B cell (primary cell): Measurements from ENCODE around the gene HAPSTR1. TPM values are rescaled to one million over a fixed set of nuclear protein-coding genes. Genes with fewer than 3 reads are reported as not detected.

Experiments used
- ATAC-seq: fragments of 200-7000 bp; cut with Tn5 transposase; one replicate; pipeline ENCODE4 v1.10.0; 2021; ENCODE audit warnings: low read depth, mild to moderate bottlenecking, moderate number of reproducible peaks, moderate library complexity
- CTCF ChIA-PET: fragments of 350-600 bp; sonication (Branson Sonifier 250); formaldehyde crosslinking; loops from one replicate; lab custom pipeline; 2021; ENCODE audit warnings: antibody characterized with exemption, inconsistent platforms; lab: Charles Lee
- POLR2A ChIA-PET: fragments of 350-600 bp; sonication (Branson Sonifier 250); formaldehyde crosslinking; loops from one replicate; lab custom pipeline; 2021; ENCODE audit warnings: antibody characterized with exemption; lab: Charles Lee
- DNase-seq: peaks from one replicate; pipeline ENCODE4 v3.0.0; 2013
- H2AFZ ChIP-seq: 2 replicates; pipeline ENCODE4 v1.6.1; 2012; ENCODE audit warnings: mild to moderate bottlenecking, low read depth, low read length; ENCODE audit not compliant: insufficient read depth, poor library complexity, severe bottlenecking
- H3K27ac ChIP-seq, 2 donors: 1 replicate in 1 of 2; 2 replicates in 1 of 2; pipeline ENCODE4 v1.5.1; 2012 to 2013; ENCODE audit warnings: low read length in 2 of 2, mild to moderate bottlenecking in 2 of 2, moderate library complexity in 1 of 2
- H3K27me3 ChIP-seq, 4 experiments: fragments of 200-600 bp in 1 of 4; sonication (generic) in 1 of 4; replicated peaks in 1 of 4; 1 replicate in 2 of 4; 2 replicates in 2 of 4; pipeline versions ENCODE4 v1.6.1 to v1.7.0; 2013 to 2016; ENCODE audit warnings: low read length in 3 of 4, mild to moderate bottlenecking in 2 of 4, mixed read lengths in 1 of 4, moderate library complexity in 1 of 4; ENCODE audit not compliant: insufficient read depth in 4 of 4, control insufficient read depth in 3 of 4; ENCODE audit errors: control extremely low read depth in 1 of 4
- H3K36me3 ChIP-seq, 2 experiments: replicated peaks in 1 of 2; 1 replicate in 1 of 2; 2 replicates in 1 of 2; pipeline versions ENCODE4 v1.6.1 to v1.7.1; 2013; ENCODE audit warnings: low read length in 1 of 2; ENCODE audit not compliant: insufficient read depth in 2 of 2, control insufficient read depth in 1 of 2; ENCODE audit errors: control extremely low read depth in 1 of 2, extremely low read depth in 1 of 2
- H3K4me1 ChIP-seq, 2 donors: fragments of 200-600 bp in 1 of 2; sonication (generic) in 1 of 2; 1 replicate in 1 of 2; 2 replicates in 1 of 2; pipeline versions ENCODE4 v1.5.1 to v1.6.1; 2013 to 2017; ENCODE audit warnings: low read length in 2 of 2; ENCODE audit not compliant: control insufficient read depth in 2 of 2, insufficient read depth in 2 of 2
- H3K4me2 ChIP-seq: replicated peaks from 2 replicates; pipeline ENCODE3; 2012; ENCODE audit warnings: mild to moderate bottlenecking, low read depth, low read length; ENCODE audit not compliant: poor library complexity, severe bottlenecking
- H3K4me3 ChIP-seq, 5 experiments: fragments of 200-600 bp in 1 of 5; sonication (generic) in 1 of 5; 1 replicate in 3 of 5; 2 replicates in 2 of 5; pipeline versions ENCODE4 v1.5.1 to v1.7.0; 2011 to 2016; ENCODE audit warnings: low read length in 4 of 5, mild to moderate bottlenecking in 4 of 5, low read depth in 2 of 5, control low read depth in 1 of 5, moderate library complexity in 1 of 5; ENCODE audit not compliant: insufficient read depth in 1 of 5; ENCODE audit errors: control extremely low read depth in 1 of 5, extremely low read depth in 1 of 5
- H3K79me2 ChIP-seq: fragments of 200-600 bp; sonication (generic); one replicate; pipeline ENCODE4 v1.6.0; 2016; ENCODE audit warnings: low read length; ENCODE audit not compliant: control insufficient read depth, insufficient read depth
- H3K9ac ChIP-seq: fragments of 200-600 bp; sonication (generic); 2 replicates; pipeline ENCODE4 v1.6.1; 2017; ENCODE audit warnings: mild to moderate bottlenecking, low read length, moderate library complexity
- H3K9me3 ChIP-seq, 3 donors: one replicate each; pipeline versions ENCODE4 v1.6.1 to v1.7.1; 2013; ENCODE audit warnings: low read length in 2 of 3; ENCODE audit not compliant: control insufficient read depth in 2 of 3, insufficient read depth in 1 of 3; ENCODE audit errors: control extremely low read depth in 1 of 3
- H4K20me1 ChIP-seq: 2 replicates; pipeline ENCODE4 v1.6.0; 2012; ENCODE audit warnings: mild to moderate bottlenecking, low read length; ENCODE audit not compliant: insufficient read depth, control insufficient read depth, poor library complexity, severe bottlenecking
- H3K27ac Mint-ChIP-seq: one replicate; pipeline ENCODE4 v1.8.0; 2021; ENCODE audit warnings: mixed read lengths
- H3K27me3 Mint-ChIP-seq: one replicate; pipeline ENCODE4 v1.8.0; 2021; ENCODE audit warnings: mixed read lengths
- H3K4me1 Mint-ChIP-seq: one replicate; pipeline ENCODE4 v1.8.0; 2021; ENCODE audit warnings: mixed read lengths
- H3K4me3 Mint-ChIP-seq: one replicate; pipeline ENCODE4 v1.8.0; 2021; ENCODE audit warnings: mixed read lengths
- H3K9me3 Mint-ChIP-seq: one replicate; pipeline ENCODE4 v1.8.0; 2022; ENCODE audit warnings: mixed read lengths; ENCODE audit not compliant: insufficient read depth
- EZH2 ChIP-seq: IDR thresholded peaks from 2 replicates; pipeline ENCODE4 v1.6.1; 2012; ENCODE audit warnings: borderline replicate concordance, low read depth, mild to moderate bottlenecking, moderate library complexity, low read length; ENCODE audit not compliant: insufficient read depth, poor library complexity, severe bottlenecking
- WGBS: methylation state at CpG from one replicate; pipeline ENCODE4 v1.1.5; 2013; ENCODE audit warnings: missing lambda C conversion rate; ENCODE audit not compliant: insufficient coverage; 5-methylcytosine and 5-hydroxymethylcytosine counted together
- intact Hi-C: fragments of 100-400 bp; cut with micrococcal nuclease; formaldehyde crosslinking; loops from one replicate; pipeline ENCODE4 v1.10.0; 2022
- polyA plus RNA-seq: library from polyadenylated mRNA; depleted of rRNA; stranded (reverse); fragments of >200 nt; gene quantifications from 2 replicates; pipeline ENCODE4 v1.2.3, GENCODE V29; 2012
- total RNA-seq, 2 donors: library from RNA; stranded (reverse); fragments of 120-200 nt in 1 of 2; gene quantifications; 1 replicate in 1 of 2; 2 replicates in 1 of 2; pipeline versions ENCODE4 v1.2.3 to v1.2.4, GENCODE V29; 2013 to 2022
- TF ChIP-seq, protein P1 (sequence below): fragments of 200-600 bp; IDR thresholded peaks from one replicate; pipeline ENCODE4 v1.8.0; 2022; ENCODE audit warnings: antibody characterized with exemption, mild to moderate bottlenecking

HAPSTR1 gene
- total and polyA plus RNA-seq, 2 donors (not counting 1 experiment from before 2014, with no cell fraction given) = 35.5 to 99.2 TPM

GRCh38 chr16:9088848-9089247, 2.6 kb upstream of the HAPSTR1 start:
- Mint-ChIP-seq H3K4me1 (peaks cover 23% of the 10 kb centered on the region), H3K4me3 (no peak overlapping the region), H3K27ac (no peak overlapping the region), H3K9me3 (no peaks in the 10 kb centered on the region), H3K27me3 (no peaks in the 10 kb centered on the region)
- POLR2A ChIA-PET = interaction anchor here (1.8 kb wide), 1 partner anchor 10 kb away, joined by 5 read pairs; no protein-coding TSS in a partner anchor
- TF ChIP-seq, protein P1, sequence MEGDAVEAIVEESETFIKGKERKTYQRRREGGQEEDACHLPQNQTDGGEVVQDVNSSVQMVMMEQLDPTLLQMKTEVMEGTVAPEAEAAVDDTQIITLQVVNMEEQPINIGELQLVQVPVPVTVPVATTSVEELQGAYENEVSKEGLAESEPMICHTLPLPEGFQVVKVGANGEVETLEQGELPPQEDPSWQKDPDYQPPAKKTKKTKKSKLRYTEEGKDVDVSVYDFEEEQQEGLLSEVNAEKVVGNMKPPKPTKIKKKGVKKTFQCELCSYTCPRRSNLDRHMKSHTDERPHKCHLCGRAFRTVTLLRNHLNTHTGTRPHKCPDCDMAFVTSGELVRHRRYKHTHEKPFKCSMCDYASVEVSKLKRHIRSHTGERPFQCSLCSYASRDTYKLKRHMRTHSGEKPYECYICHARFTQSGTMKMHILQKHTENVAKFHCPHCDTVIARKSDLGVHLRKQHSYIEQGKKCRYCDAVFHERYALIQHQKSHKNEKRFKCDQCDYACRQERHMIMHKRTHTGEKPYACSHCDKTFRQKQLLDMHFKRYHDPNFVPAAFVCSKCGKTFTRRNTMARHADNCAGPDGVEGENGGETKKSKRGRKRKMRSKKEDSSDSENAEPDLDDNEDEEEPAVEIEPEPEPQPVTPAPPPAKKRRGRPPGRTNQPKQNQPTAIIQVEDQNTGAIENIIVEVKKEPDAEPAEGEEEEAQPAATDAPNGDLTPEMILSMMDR = no peak
- TF ChIP-seq EZH2 = no peak
- CTCF ChIA-PET = no interaction called here
- Histone ChIP-seq H3K79me2 (peaks cover 22% of the 10 kb centered on the region), H3K9ac (no peak overlapping the region), H3K4me2 (no peak overlapping the region), H3K36me3 (peaks cover 2 to 8% of the 10 kb centered on the region in 2 experiments), H3K4me1 (peaks cover 8 to 14% of the 10 kb centered on the region in 2 donors), H3K4me3 (no peak overlapping the region), H3K27ac (no peak overlapping the region), H3K27me3 (no peaks in the 10 kb centered on the region), H2AFZ (no peak overlapping the region), H4K20me1 (peaks cover 14% of the 10 kb centered on the region), H3K9me3 (no peaks in the 10 kb centered on the region)
- 91% methylated on average over 3 of the region's 10 CpGs for WGBS
- DNase-seq (no peak), ATAC-seq (no peak)
- intact Hi-C loops = no loop called here

DNA sequence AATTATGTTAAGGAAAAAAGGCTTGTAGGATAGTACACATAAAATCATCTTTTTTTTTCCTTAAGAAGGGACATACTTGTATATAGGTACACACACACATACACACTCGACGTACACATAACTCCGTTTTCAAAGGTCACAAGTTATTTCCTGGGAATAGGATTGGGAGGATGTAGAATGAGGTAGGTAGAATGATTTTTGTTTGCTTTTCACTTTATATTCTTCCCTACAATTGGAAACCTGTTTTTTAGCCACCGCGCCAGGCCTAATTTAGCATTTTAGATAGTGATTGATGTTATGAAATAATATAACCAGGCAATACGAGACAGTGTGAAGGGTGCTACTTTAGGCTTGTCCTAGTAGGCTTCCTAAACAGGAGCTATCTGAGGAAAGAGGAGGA, 1.8 kb upstream of the HAPSTR1 start:
- H3K4me3 ChIP-seq = peak overlapping the region in 3 of 5 experiments; percentile 64 to 68 (median 67)
- H3K9ac ChIP-seq = no peak overlapping the region
- H3K79me2 ChIP-seq = peaks cover 30% of the 10 kb centered on the region
- Mint-ChIP-seq H3K9me3 (no peaks in the 10 kb centered on the region), H3K4me3 (peak overlapping the region; percentile 85), H3K4me1 (peaks cover 30% of the 10 kb centered on the region), H3K27ac (peak overlapping the region; percentile 83), H3K27me3 (no peaks in the 10 kb centered on the region)
- peaks cover 4 to 12% of the 10 kb centered on the region in 2 experiments for H3K36me3 ChIP-seq
- intact Hi-C loops = loop anchor here (5.0 to 10.0 kb wide), 3 partner anchors 43 to 1205 kb away; no protein-coding TSS in a partner anchor
- H3K9me3 ChIP-seq = no peaks in the 10 kb centered on the region
- TF ChIP-seq, protein P1 = no peak
- TF ChIP-seq EZH2 = no peak
- no peak overlapping the region for H3K27ac ChIP-seq
- peak overlapping the region; percentile 98 for H3K4me2 ChIP-seq
- ChIA-PET POLR2A (interaction anchor here (1.8 kb wide), 1 partner anchor 11 kb away, joined by 5 read pairs; no protein-coding TSS in a partner anchor), CTCF (no interaction called here)
- no peak for DNase-seq
- peaks cover 16 to 22% of the 10 kb centered on the region in 2 donors for H3K4me1 ChIP-seq
- 83% methylated on average over 1 of the region's 6 CpGs for WGBS
- no peaks in the 10 kb centered on the region for H3K27me3 ChIP-seq
- peak overlapping the region; percentile 97 for H2AFZ ChIP-seq
- no peak for ATAC-seq
- H4K20me1 ChIP-seq = peaks cover 21% of the 10 kb centered on the region
